Measurements from ENCODE around the gene SLC35F4. TPM values are rescaled to one million over a fixed set of nuclear protein-coding genes. Genes with fewer than 3 reads are reported as not detected.

SLC35F4 gene
- total RNA-seq, 1 donor from 2014 or later: 0.14 TPM

- H3K4me1 Mint-ChIP-seq (ENCODE audit: low read depth): no peaks in the 10 kb centered on the region
- peaks cover 6% of the 10 kb centered on the region for H3K9me3 Mint-ChIP-seq (ENCODE audit: low read depth)
- peaks cover 6% of the 10 kb centered on the region for H3K27me3 Mint-ChIP-seq
- H3K4me3 Mint-ChIP-seq (ENCODE audit: low read depth): no peak overlapping the region
- H3K36me3 Mint-ChIP-seq (ENCODE audit: insufficient read depth): no peaks in the 10 kb centered on the region
- DNase-seq (ENCODE audit: low spot score, unreplicated experiment): no peak
- no peak overlapping the region for H3K27ac Mint-ChIP-seq
- no peak for TF ChIP-seq CTCF (IDR thresholded peaks at IDR 0.05; ENCODE audit: unreplicated experiment)
Observed at GRCh38 chr14:57823015-57823660, 42.8 kb downstream of the SLC35F4 start.

GRCh38 chr14:57822081-57822480, 43.8 kb downstream of the SLC35F4 start:
- DNase-seq (ENCODE audit: low spot score, unreplicated experiment): no peak
- Mint-ChIP-seq H3K27me3 (peaks cover 6% of the 10 kb centered on the region), H3K4me3 (ENCODE audit: low read depth) (no peak overlapping the region), H3K36me3 (ENCODE audit: insufficient read depth) (no peaks in the 10 kb centered on the region), H3K9me3 (ENCODE audit: low read depth) (peaks cover 6% of the 10 kb centered on the region), H3K27ac (no peak overlapping the region), H3K4me1 (ENCODE audit: low read depth) (no peaks in the 10 kb centered on the region)
- no peak for TF ChIP-seq CTCF (IDR thresholded peaks at IDR 0.05; ENCODE audit: unreplicated experiment)

GRCh38 chr14:57820581-57820980, 45.3 kb downstream of the SLC35F4 start:
- no peak for TF ChIP-seq CTCF (IDR thresholded peaks at IDR 0.05; ENCODE audit: unreplicated experiment)
- H3K4me1 Mint-ChIP-seq (ENCODE audit: low read depth): no peaks in the 10 kb centered on the region

GRCh38 chr14:57818511-57818910, 47.4 kb downstream of the SLC35F4 start:
- H3K4me3 Mint-ChIP-seq (ENCODE audit: low read depth): no peak overlapping the region
- DNase-seq (ENCODE audit: low spot score, unreplicated experiment): no peak
- H3K27ac Mint-ChIP-seq: no peak overlapping the region
- TF ChIP-seq CTCF (IDR thresholded peaks at IDR 0.05; ENCODE audit: unreplicated experiment): no peak
- H3K4me1 Mint-ChIP-seq (ENCODE audit: low read depth): no peaks in the 10 kb centered on the region
- no peaks in the 10 kb centered on the region for H3K36me3 Mint-ChIP-seq (ENCODE audit: insufficient read depth)
- H3K9me3 Mint-ChIP-seq (ENCODE audit: low read depth): no peaks in the 10 kb centered on the region
- peaks cover 6% of the 10 kb centered on the region for H3K27me3 Mint-ChIP-seq

More at GRCh38 chr14:57820581-57820980, 45.3 kb downstream of the SLC35F4 start:
- Mint-ChIP-seq H3K27ac (no peak overlapping the region), H3K9me3 (ENCODE audit: low read depth) (peaks cover 5% of the 10 kb centered on the region), H3K4me3 (ENCODE audit: low read depth) (no peak overlapping the region), H3K36me3 (ENCODE audit: insufficient read depth) (no peaks in the 10 kb centered on the region), H3K27me3 (peaks cover 6% of the 10 kb centered on the region)
- no peak for DNase-seq (ENCODE audit: low spot score, unreplicated experiment)

- H3K4me1 Mint-ChIP-seq (ENCODE audit: low read depth): no peaks in the 10 kb centered on the region
- H3K4me3 Mint-ChIP-seq (ENCODE audit: low read depth): no peak overlapping the region
- TF ChIP-seq CTCF (IDR thresholded peaks at IDR 0.05; ENCODE audit: unreplicated experiment): no peak
- H3K27ac Mint-ChIP-seq: no peak overlapping the region
- no peaks in the 10 kb centered on the region for H3K36me3 Mint-ChIP-seq (ENCODE audit: insufficient read depth)
- H3K27me3 Mint-ChIP-seq: no peaks in the 10 kb centered on the region
- no peaks in the 10 kb centered on the region for H3K9me3 Mint-ChIP-seq (ENCODE audit: low read depth)
- DNase-seq (ENCODE audit: low spot score, unreplicated experiment): no peak
Observed at GRCh38 chr14:57816568-57817284, 49.2 kb downstream of the SLC35F4 start.
